HepG2 (cell line): ENCODE measurements around the gene GARIN3. TPM values are rescaled to one million over a fixed set of nuclear protein-coding genes. Genes with fewer than 3 reads are reported as not detected.

Source experiments
- ATAC-seq: fragments of 200-7000 bp; cut with Tn5 transposase; 3 replicates; pipeline ENCODE4 v1.9.1; 2020; ENCODE audit warnings: mild to moderate bottlenecking, moderate library complexity
- BruUV-seq: library from RNA; stranded (reverse); fragments of 400-500 nt; replicated peaks from 2 replicates; lab custom pipeline; 2021; lab: Mats Ljungman, UMichigan
- CTCF ChIA-PET: fragments of 300-600 bp; formaldehyde crosslinking; extraction: SDS; loops from one replicate; lab custom pipeline; 2021; ENCODE audit warnings: low total read pairs, inconsistent platforms, low intra/inter-chr PET ratio; lab: Yijun Ruan, JAX
- POLR2A ChIA-PET: fragments of 350-600 bp; sonication (Branson Sonifier 250); formaldehyde crosslinking; loops from one replicate; lab custom pipeline; 2020; ENCODE audit warnings: antibody characterized with exemption, inconsistent platforms; lab: Yijun Ruan, JAX
- DNase-seq: peaks from one replicate; pipeline ENCODE4 v3.0.0-alpha.2; 2015; ENCODE audit warnings: low spot score
- FAIRE-seq: peaks from 3 replicates; lab custom pipeline; 2011; peaks lifted over from hg19 to GRCh38; lab: Jason Lieb, UNC
- H2AFZ ChIP-seq: one replicate; pipeline ENCODE4 v1.6.1; 2011; ENCODE audit warnings: low read length, inconsistent platforms
- H3K27ac ChIP-seq: fragments of 300-600 bp; 3 replicates; pipeline ENCODE4 v1.8.0; 2011; ENCODE audit warnings: mixed run types, mild to moderate bottlenecking, mixed read lengths, low read length, inconsistent platforms; ENCODE audit not compliant: insufficient read depth; ENCODE audit errors: extremely low read length
- H3K27me3 ChIP-seq, 2 experiments: fragments of 200-600 bp in 1 of 2; 2 replicates in 1 of 2; 3 replicates in 1 of 2; pipeline versions ENCODE4 v1.6.0 to v1.8.0; 2011; ENCODE audit warnings: low read length in 2 of 2, mild to moderate bottlenecking in 2 of 2, moderate library complexity in 2 of 2, inconsistent platforms in 1 of 2; ENCODE audit not compliant: insufficient read depth in 2 of 2, control insufficient read depth in 1 of 2
- H3K36me3 ChIP-seq, 2 experiments: fragments of 200-600 bp in 1 of 2; replicated peaks in 1 of 2; 2 replicates in 1 of 2; 3 replicates in 1 of 2; pipeline versions ENCODE4 v1.5.1 to v1.8.0; 2011; ENCODE audit warnings: low read length in 2 of 2, inconsistent platforms in 1 of 2; ENCODE audit not compliant: insufficient read depth in 2 of 2, control insufficient read depth in 1 of 2
- H3K4me1 ChIP-seq: 2 replicates; pipeline ENCODE4 v1.5.1; 2012; ENCODE audit warnings: low read length, inconsistent platforms; ENCODE audit not compliant: insufficient read depth
- H3K4me2 ChIP-seq: 2 replicates; pipeline ENCODE4 v1.6.0; 2011; ENCODE audit warnings: low read depth, low read length, inconsistent platforms
- H3K4me3 ChIP-seq, 3 experiments: fragments of 200-600 bp in 1 of 3; sonication (generic), shearing (Covaris generic) in 1 of 3; replicated peaks in 1 of 3; 2 replicates each; pipeline ENCODE4 v1.5.1; 2011 to 2016; ENCODE audit warnings: low read length in 3 of 3, inconsistent platforms in 2 of 3, low read depth in 2 of 3, mild to moderate bottlenecking in 2 of 3, control low read depth in 1 of 3, mixed read lengths in 1 of 3; ENCODE audit not compliant: insufficient read depth in 1 of 3
- H3K79me2 ChIP-seq: one replicate; pipeline ENCODE4 v1.6.1; 2011; ENCODE audit warnings: low read length, inconsistent platforms; ENCODE audit not compliant: insufficient read depth
- H3K9ac ChIP-seq: 2 replicates; pipeline ENCODE4 v1.6.0; 2011; ENCODE audit warnings: mild to moderate bottlenecking, low read depth, low read length, inconsistent platforms; ENCODE audit not compliant: insufficient read depth
- H3K9me3 ChIP-seq: 2 replicates; pipeline ENCODE4 v1.5.1; 2012; ENCODE audit warnings: mild to moderate bottlenecking, low read length
- H4K20me1 ChIP-seq: 2 replicates; pipeline ENCODE4 v1.6.0; 2011; ENCODE audit warnings: inconsistent platforms, mild to moderate bottlenecking, low read length, moderate library complexity; ENCODE audit not compliant: insufficient read depth
- BRCA1 ChIP-seq: sonication (generic); formaldehyde crosslinking; IDR thresholded peaks from 2 replicates; pipeline ENCODE4 v1.4.0; 2020; ENCODE audit warnings: missing genetic modification reagents
- CBX2 ChIP-seq, 2 experiments: fragments of 200-600 bp in 1 of 2; sonication (generic); formaldehyde crosslinking in 1 of 2; IDR thresholded peaks; 2 replicates each; pipeline versions ENCODE4 v1.7.0 to v1.8.1; 2018 to 2022; ENCODE audit warnings: low read depth in 2 of 2, low read length in 1 of 2, mild to moderate bottlenecking in 1 of 2, missing genetic modification reagents in 1 of 2
- KMT2B ChIP-seq: IDR thresholded peaks from 2 replicates; pipeline ENCODE4 v1.6.1; 2016; ENCODE audit warnings: missing genetic modification reagents, missing compliant biosample characterization
- NFATC3 ChIP-seq: sonication (generic); formaldehyde crosslinking; IDR thresholded peaks from 2 replicates; pipeline ENCODE4 v1.5.1; 2020; ENCODE audit warnings: mild to moderate bottlenecking, missing genetic modification reagents
- NR3C1 ChIP-seq: sonication (generic); formaldehyde crosslinking; IDR thresholded peaks from 2 replicates; pipeline ENCODE4 v1.4.0; 2020; ENCODE audit warnings: missing genetic modification reagents
- PCBP1 ChIP-seq: fragments of 200-400 bp; formaldehyde crosslinking; IDR thresholded peaks from 2 replicates; pipeline ENCODE4 v1.6.1; 2017; ENCODE audit warnings: mild to moderate bottlenecking, low read depth, low read length, borderline replicate concordance
- POLR2AphosphoS2 ChIP-seq: IDR thresholded peaks from 2 replicates; pipeline ENCODE4 v1.6.1; 2011; ENCODE audit warnings: low read depth, low read length, improper control_type of control experiment
- SIN3A ChIP-seq: IDR thresholded peaks from 2 replicates; pipeline ENCODE4 v1.6.1; 2011; ENCODE audit warnings: low read depth, mild to moderate bottlenecking, control low read depth, low read length, borderline replicate concordance
- SRSF1 ChIP-seq: fragments of 200-400 bp; formaldehyde crosslinking; optimal IDR thresholded peaks from 2 replicates; pipeline ENCODE3; 2017; ENCODE audit warnings: mild to moderate bottlenecking, low read depth, low read length, moderate library complexity
- THAP7 ChIP-seq: sonication (generic); formaldehyde crosslinking; IDR thresholded peaks from 2 replicates; pipeline ENCODE4 v1.8.1; 2023; ENCODE audit warnings: mild to moderate bottlenecking, missing genetic modification reagents
- ZKSCAN5 ChIP-seq: sonication (generic); formaldehyde crosslinking; IDR thresholded peaks from 2 replicates; pipeline ENCODE4 v1.5.1; 2020; ENCODE audit warnings: mild to moderate bottlenecking, missing genetic modification reagents
- ZNF207 ChIP-seq: fragments of 450-650 bp; IDR thresholded peaks from 2 replicates; pipeline ENCODE4 v1.6.1; 2016; ENCODE audit warnings: antibody characterized with exemption, borderline replicate concordance
- ZNF552 ChIP-seq: sonication (generic); formaldehyde crosslinking; IDR thresholded peaks from 2 replicates; pipeline ENCODE4 v1.9.0; 2022; ENCODE audit warnings: missing genetic modification reagents, mild to moderate bottlenecking, borderline replicate concordance
- WGBS: methylation state at CpG from one replicate; pipeline ENCODE4 v1.1.6; 2017; ENCODE audit warnings: low lambda C conversion rate; 5-methylcytosine and 5-hydroxymethylcytosine counted together
- in situ Hi-C: cut with HindIII; loops from 2 replicates; pipeline ENCODE4 v1.10.0; 2017; ENCODE audit warnings: low pct_unique_long_range_greater_than_20kb; ENCODE audit not compliant: extremely low pct_ligation_motif_present
- intact Hi-C: fragments of 100-400 bp; cut with micrococcal nuclease; formaldehyde crosslinking; loops from one replicate; pipeline ENCODE4 v1.10.0; 2022; ENCODE audit not compliant: unreplicated experiment
- polyA plus RNA-seq, 8 experiments: library from polyadenylated mRNA; depleted of rRNA in 3 of 8; stranded (reverse) in 7 of 8; unstranded in 1 of 8; fragments of >200 nt; fragmentation: Illumina TruSeq in 4 of 8; extraction: Trizol in 4 of 8; gene quantifications; 2 replicates each; pipeline versions ENCODE4 v1.2.1 to v1.2.3, GENCODE V29; 2011 to 2016; ENCODE audit warnings: low read depth in 4 of 8, missing spikeins in 1 of 8, mixed read lengths in 1 of 8; ENCODE audit not compliant: insufficient read depth in 1 of 8
- total RNA-seq, 5 experiments: library from RNA; depleted of rRNA; stranded (reverse); fragments of >200 nt; fragmentation: Illumina TruSeq; extraction: Trizol; gene quantifications; 2 replicates each; pipeline ENCODE4 v1.2.3, GENCODE V29; 2016; ENCODE audit warnings: low read depth in 1 of 5
- TF ChIP-seq, protein P1 (sequence below): sonication (generic); formaldehyde crosslinking; IDR thresholded peaks from 2 replicates; pipeline ENCODE4; 2020; ENCODE audit warnings: missing genetic modification reagents, mild to moderate bottlenecking, borderline replicate concordance
- TF ChIP-seq, protein P2 (sequence below): sonication (generic); formaldehyde crosslinking; IDR thresholded peaks from 2 replicates; pipeline ENCODE4 v1.4.0; 2020; ENCODE audit warnings: low read depth, mild to moderate bottlenecking, missing genetic modification reagents

Gene GARIN3
- total and polyA plus RNA-seq, 2 of the 13 experiments (the other 11 are each of a cell fraction or from before 2014, with no cell fraction given) = not detected

- no TSS peak for BruUV-seq
- ChIA-PET POLR2A (no interaction called here), CTCF (no interaction called here)
- H3K4me3 ChIP-seq = no peak overlapping the region
- no peak overlapping the region for H3K27ac ChIP-seq
- ATAC-seq (no peak), FAIRE-seq (no peak)
- no peaks in the 10 kb centered on the region for H3K79me2 ChIP-seq
- no peaks in the 10 kb centered on the region for H3K36me3 ChIP-seq
- 0 out of 2 replicates have a peak, but pooled peaks cover 5% of the 10 kb centered on the region for H3K4me1 ChIP-seq
- H3K9ac ChIP-seq = no peak overlapping the region
- no peaks in the 10 kb centered on the region for H3K27me3 ChIP-seq
- intact Hi-C loops = no loop called here
- no peak overlapping the region for H3K4me2 ChIP-seq
- no peaks in the 10 kb centered on the region for H4K20me1 ChIP-seq
- no peak for TF ChIP-seq NR3C1 (CRISPR knock-in tag)
- TF ChIP-seq ZNF552 (CRISPR knock-in tag) = no peak
- no peak for TF ChIP-seq ZKSCAN5
- TF ChIP-seq SIN3A = no peak
- TF ChIP-seq, all 625 proteins: peak for 0
- no peak overlapping the region for H2AFZ ChIP-seq
- in situ Hi-C loops = no loop called here
- WGBS = 12% methylated on average over 1 of the region's 1 CpG
- no peak for DNase-seq
- H3K9me3 ChIP-seq = no peaks in the 10 kb centered on the region
Measured at GRCh38 chr5:157115502-157115901, 50.6 kb downstream of the GARIN3 start.

- Histone ChIP-seq H3K27me3 (no peaks in the 10 kb centered on the region), H3K27ac (no peak overlapping the region), H4K20me1 (no peaks in the 10 kb centered on the region), H3K9me3 (no peaks in the 10 kb centered on the region), H3K4me1 (0 out of 2 replicates have a peak, but pooled peaks cover 5% of the 10 kb centered on the region), H3K79me2 (no peaks in the 10 kb centered on the region), H3K9ac (no peak overlapping the region), H2AFZ (no peak overlapping the region), H3K36me3 (no peaks in the 10 kb centered on the region), H3K4me3 (no peak overlapping the region), H3K4me2 (no peak overlapping the region)
- POLR2A ChIA-PET = no interaction called here
- FAIRE-seq = no peak
- intact Hi-C loops (no loop called here), in situ Hi-C loops (no loop called here)
- DNase-seq = no peak
- ATAC-seq = no peak
- CTCF ChIA-PET = no interaction called here
- no TSS peak for BruUV-seq
- TF ChIP-seq THAP7 (CRISPR knock-in tag) (no peak), PCBP1 (no peak), POLR2AphosphoS2 (no peak), SRSF1 (no peak), BRCA1 (CRISPR knock-in tag) (no peak), ZNF207 (no peak), NFATC3 (CRISPR knock-in tag) (no peak), KMT2B (no peak), CBX2 (IDR thresholded peaks at IDR 0.05; ENCODE audit: low read depth, low read length) (no peak), CBX2 (CRISPR knock-in tag; IDR thresholded peaks at IDR 0.05; ENCODE audit: low read depth) (no peak)
- TF ChIP-seq, protein P1, sequence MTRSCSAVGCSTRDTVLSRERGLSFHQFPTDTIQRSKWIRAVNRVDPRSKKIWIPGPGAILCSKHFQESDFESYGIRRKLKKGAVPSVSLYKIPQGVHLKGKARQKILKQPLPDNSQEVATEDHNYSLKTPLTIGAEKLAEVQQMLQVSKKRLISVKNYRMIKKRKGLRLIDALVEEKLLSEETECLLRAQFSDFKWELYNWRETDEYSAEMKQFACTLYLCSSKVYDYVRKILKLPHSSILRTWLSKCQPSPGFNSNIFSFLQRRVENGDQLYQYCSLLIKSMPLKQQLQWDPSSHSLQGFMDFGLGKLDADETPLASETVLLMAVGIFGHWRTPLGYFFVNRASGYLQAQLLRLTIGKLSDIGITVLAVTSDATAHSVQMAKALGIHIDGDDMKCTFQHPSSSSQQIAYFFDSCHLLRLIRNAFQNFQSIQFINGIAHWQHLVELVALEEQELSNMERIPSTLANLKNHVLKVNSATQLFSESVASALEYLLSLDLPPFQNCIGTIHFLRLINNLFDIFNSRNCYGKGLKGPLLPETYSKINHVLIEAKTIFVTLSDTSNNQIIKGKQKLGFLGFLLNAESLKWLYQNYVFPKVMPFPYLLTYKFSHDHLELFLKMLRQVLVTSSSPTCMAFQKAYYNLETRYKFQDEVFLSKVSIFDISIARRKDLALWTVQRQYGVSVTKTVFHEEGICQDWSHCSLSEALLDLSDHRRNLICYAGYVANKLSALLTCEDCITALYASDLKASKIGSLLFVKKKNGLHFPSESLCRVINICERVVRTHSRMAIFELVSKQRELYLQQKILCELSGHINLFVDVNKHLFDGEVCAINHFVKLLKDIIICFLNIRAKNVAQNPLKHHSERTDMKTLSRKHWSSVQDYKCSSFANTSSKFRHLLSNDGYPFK (CRISPR knock-in tag) = no peak
- TF ChIP-seq, protein P2, sequence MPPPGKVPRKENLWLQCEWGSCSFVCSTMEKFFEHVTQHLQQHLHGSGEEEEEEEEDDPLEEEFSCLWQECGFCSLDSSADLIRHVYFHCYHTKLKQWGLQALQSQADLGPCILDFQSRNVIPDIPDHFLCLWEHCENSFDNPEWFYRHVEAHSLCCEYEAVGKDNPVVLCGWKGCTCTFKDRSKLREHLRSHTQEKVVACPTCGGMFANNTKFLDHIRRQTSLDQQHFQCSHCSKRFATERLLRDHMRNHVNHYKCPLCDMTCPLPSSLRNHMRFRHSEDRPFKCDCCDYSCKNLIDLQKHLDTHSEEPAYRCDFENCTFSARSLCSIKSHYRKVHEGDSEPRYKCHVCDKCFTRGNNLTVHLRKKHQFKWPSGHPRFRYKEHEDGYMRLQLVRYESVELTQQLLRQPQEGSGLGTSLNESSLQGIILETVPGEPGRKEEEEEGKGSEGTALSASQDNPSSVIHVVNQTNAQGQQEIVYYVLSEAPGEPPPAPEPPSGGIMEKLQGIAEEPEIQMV (CRISPR knock-in tag) = no peak
Measured at GRCh38 chr5:157115012-157115411, 51.1 kb downstream of the GARIN3 start.
